Measurements from ENCODE around the gene ZNF354C. TPM values are rescaled to one million over a fixed set of nuclear protein-coding genes. Genes with fewer than 3 reads are reported as not detected.
A peak's percentile ranks its signal among the peaks of the same experiment; 100 is the strongest.

ZNF354C gene
- polyA plus RNA-seq, 3 donors, result 0.25 to 0.48 (median 0.31) TPM

- no peak overlapping the region for H2AFZ ChIP-seq (ENCODE audit: insufficient read depth, low read depth, low read length, poor library complexity, severe bottlenecking)
- H3K79me2 ChIP-seq (ENCODE audit: insufficient read depth, low read length), result no peaks in the 10 kb centered on the region
- DNase-seq, result no peak
- intact Hi-C loops (cut with micrococcal nuclease), result no loop called here
- no peaks in the 10 kb centered on the region for H3K27me3 ChIP-seq (ENCODE audit: control insufficient read depth in 2 of 2, insufficient read depth in 2 of 2, low read length in 2 of 2)
- no peaks in the 10 kb centered on the region for H4K20me1 ChIP-seq (ENCODE audit: insufficient read depth, low read length)
- TF ChIP-seq CTCF (IDR thresholded peaks at IDR 0.05), result no peak
- no peak overlapping the region for H3K4me2 ChIP-seq (replicated peaks; ENCODE audit: extremely low read depth, low read length, poor library complexity, severe bottlenecking)
- no peak overlapping the region for H3K27ac ChIP-seq (ENCODE audit: low read depth in 1 of 2, low read length in 2 of 2)
- Mint-ChIP-seq H3K27ac (no peak overlapping the region), H3K27me3 (ENCODE audit: low read depth in 3 of 3) (peaks cover 0 to 2% (median 0%) of the 10 kb centered on the region in 3 donors), H3K9me3 (peaks cover 59 to 95% (median 90%) of the 10 kb centered on the region in 7 donors), H3K36me3 (peaks cover 44% of the 10 kb centered on the region in 2 donors), H3K4me1 (no peaks in the 10 kb centered on the region), H3K4me3 (no peak overlapping the region)
- H3K4me1 ChIP-seq (ENCODE audit: control insufficient read depth in 1 of 2, insufficient read depth in 2 of 2, low read length in 2 of 2), result no peaks in the 10 kb centered on the region
- H3K9me3 ChIP-seq (replicated peaks in 1 of 2; ENCODE audit: control insufficient read depth in 1 of 2, insufficient read depth in 1 of 2, low read length in 2 of 2), result peaks cover 60 to 99% of the 10 kb centered on the region in 2 donors
- WGBS (ENCODE audit: insufficient coverage), result 100% methylated on average over 4 of the region's 7 CpGs
- peak overlapping the region in 1 of 3 experiments; percentile 38 for H3K4me3 ChIP-seq (replicated peaks in 1 of 3; ENCODE audit: low read depth in 2 of 3, low read length in 3 of 3)
- peaks cover 41 to 57% of the 10 kb centered on the region in 2 donors for H3K36me3 ChIP-seq (replicated peaks in 1 of 2; ENCODE audit: control insufficient read depth in 1 of 2, insufficient read depth in 2 of 2, low read length in 2 of 2)
- H3K9ac ChIP-seq (ENCODE audit: insufficient read depth, low read length, poor library complexity, severe bottlenecking), result no peak overlapping the region
Observed at GRCh38 chr5:179033004-179033580, 27.1 kb upstream of the ZNF354C start.

- no peaks in the 10 kb centered on the region for H3K36me3 Mint-ChIP-seq
- peaks cover 23 to 75% (median 59%) of the 10 kb centered on the region in 7 donors for H3K9me3 Mint-ChIP-seq
- peaks cover 59 to 68% of the 10 kb centered on the region in 2 donors for H3K9me3 ChIP-seq (replicated peaks in 1 of 2; ENCODE audit: control insufficient read depth in 1 of 2, insufficient read depth in 1 of 2, low read length in 2 of 2)
- no peak for DNase-seq
- no peak overlapping the region for H3K4me3 Mint-ChIP-seq
- H3K4me1 ChIP-seq (ENCODE audit: control insufficient read depth in 1 of 2, insufficient read depth in 2 of 2, low read length in 2 of 2), result no peaks in the 10 kb centered on the region
- TF ChIP-seq CTCF (IDR thresholded peaks at IDR 0.05), result no peak
- H3K27ac ChIP-seq (ENCODE audit: low read depth in 1 of 2, low read length in 2 of 2), result no peak overlapping the region
- H3K4me2 ChIP-seq (replicated peaks; ENCODE audit: extremely low read depth, low read length, poor library complexity, severe bottlenecking), result no peak overlapping the region
- H3K27ac Mint-ChIP-seq, result no peak overlapping the region
- WGBS (ENCODE audit: insufficient coverage), result 68% methylated on average over 2 of the region's 2 CpGs
- H3K27me3 Mint-ChIP-seq (ENCODE audit: low read depth in 3 of 3), result peaks cover 0 to 2% (median 0%) of the 10 kb centered on the region in 3 donors
- no peaks in the 10 kb centered on the region for H4K20me1 ChIP-seq (ENCODE audit: insufficient read depth, low read length)
- no peak overlapping the region for H3K4me3 ChIP-seq (replicated peaks in 1 of 3; ENCODE audit: low read depth in 2 of 3, low read length in 3 of 3)
- no peaks in the 10 kb centered on the region for H3K79me2 ChIP-seq (ENCODE audit: insufficient read depth, low read length)
- H2AFZ ChIP-seq (ENCODE audit: insufficient read depth, low read depth, low read length, poor library complexity, severe bottlenecking), result no peak overlapping the region
- intact Hi-C loops (cut with micrococcal nuclease), result no loop called here
- H3K36me3 ChIP-seq (replicated peaks in 1 of 2; ENCODE audit: control insufficient read depth in 1 of 2, insufficient read depth in 2 of 2, low read length in 2 of 2), result no peaks in the 10 kb centered on the region
- H3K27me3 ChIP-seq (ENCODE audit: control insufficient read depth in 2 of 2, insufficient read depth in 2 of 2, low read length in 2 of 2), result no peaks in the 10 kb centered on the region
- no peaks in the 10 kb centered on the region for H3K4me1 Mint-ChIP-seq
- H3K9ac ChIP-seq (ENCODE audit: insufficient read depth, low read length, poor library complexity, severe bottlenecking), result no peak overlapping the region
Observed at GRCh38 chr5:179044765-179045164, 15.4 kb upstream of the ZNF354C start.

All from CD14-positive monocyte (primary cell).